ENCODE measurements around the gene CAB39L.
"Not testable (repeated sequence)": the region's sequence is repeated elsewhere in the genome, so short reads cannot be mapped to it uniquely, and the experiment has no call there.

Gene CAB39L

GRCh38 chr13:49347650-49348385 lies 96.0 kb downstream of the CAB39L start:
- no peak for DNase-seq (ENCODE audit: low read depth in 2 of 2)

- no peak for DNase-seq (ENCODE audit: low read depth in 2 of 2)
Observed at GRCh38 chr13:49346460-49346859, 97.4 kb downstream of the CAB39L start.

- no peak for DNase-seq (ENCODE audit: low read depth in 2 of 2)
Observed at GRCh38 chr13:49343731-49344130, 100.1 kb downstream of the CAB39L start.

- no peak for DNase-seq (ENCODE audit: low read depth in 2 of 2)
Observed at GRCh38 chr13:49343255-49343654, 100.6 kb downstream of the CAB39L start.

GRCh38 chr13:49342454-49342853 lies 101.4 kb downstream of the CAB39L start:
- no peak for DNase-seq (ENCODE audit: low read depth in 2 of 2)

- DNase-seq (ENCODE audit: low read depth in 2 of 2) = no peak
Observed at GRCh38 chr13:49341941-49342340, 101.9 kb downstream of the CAB39L start.

- DNase-seq (ENCODE audit: low read depth in 2 of 2) = no peak
Observed at GRCh38 chr13:49341517-49341916, 102.3 kb downstream of the CAB39L start.

- DNase-seq (ENCODE audit: low read depth in 2 of 2) = no peak
Observed at GRCh38 chr13:49340161-49340560, 103.7 kb downstream of the CAB39L start.

GRCh38 chr13:49336655-49337054 lies 107.2 kb downstream of the CAB39L start:
- no peak for DNase-seq (ENCODE audit: low read depth in 2 of 2)

- DNase-seq (ENCODE audit: low read depth in 2 of 2) = no peak
Observed at GRCh38 chr13:49330546-49330864, 113.4 kb downstream of the CAB39L start.

GRCh38 chr13:49329831-49330545 lies 113.9 kb downstream of the CAB39L start:
- DNase-seq (ENCODE audit: low read depth in 2 of 2) = no peak

GRCh38 chr13:49327145-49327544 lies 116.7 kb downstream of the CAB39L start:
- not testable (repeated sequence) for DNase-seq (ENCODE audit: low read depth in 2 of 2)

GRCh38 chr13:49326222-49326917 lies 117.5 kb downstream of the CAB39L start:
- DNase-seq (ENCODE audit: low read depth in 2 of 2) = no peak

- no peak for DNase-seq (ENCODE audit: low read depth in 2 of 2)
Observed at GRCh38 chr13:49323344-49323743, 120.5 kb downstream of the CAB39L start.

GRCh38 chr13:49322702-49323101 lies 121.2 kb downstream of the CAB39L start:
- no peak for DNase-seq (ENCODE audit: low read depth in 2 of 2)

GRCh38 chr13:49320975-49321374 lies 122.9 kb downstream of the CAB39L start:
- DNase-seq (ENCODE audit: low read depth in 2 of 2) = no peak

GRCh38 chr13:49319951-49320350 lies 123.9 kb downstream of the CAB39L start:
- no peak for DNase-seq (ENCODE audit: low read depth in 2 of 2)

- DNase-seq (ENCODE audit: low read depth in 2 of 2) = no peak
Observed at GRCh38 chr13:49319551-49319950, 124.3 kb downstream of the CAB39L start.

- DNase-seq (ENCODE audit: low read depth in 2 of 2) = no peak
Observed at GRCh38 chr13:49315756-49316482, 127.9 kb downstream of the CAB39L start.

GRCh38 chr13:49315036-49315565 lies 128.8 kb downstream of the CAB39L start:
- DNase-seq (ENCODE audit: low read depth in 2 of 2) = no peak

GRCh38 chr13:49314344-49314882 lies 129.5 kb downstream of the CAB39L start:
- DNase-seq (ENCODE audit: low read depth in 2 of 2) = no peak

GRCh38 chr13:49311816-49312215 lies 132.0 kb downstream of the CAB39L start:
- DNase-seq (ENCODE audit: low read depth in 2 of 2) = no peak
